ENCODE data around the gene PPP2R2C.

PPP2R2C gene

GRCh38 chr4:6427439-6428090 is 44.8 kb downstream of the PPP2R2C start:
- DNase-seq (ENCODE audit: low read depth), result no peak
- no peak overlapping the region for H3K4me3 ChIP-seq (ENCODE audit: low read depth, low read length)
- in situ Hi-C loops (cut with HindIII; ENCODE audit: low sequenced_read_pairs), result no loop called here
- TF ChIP-seq, protein P1, sequence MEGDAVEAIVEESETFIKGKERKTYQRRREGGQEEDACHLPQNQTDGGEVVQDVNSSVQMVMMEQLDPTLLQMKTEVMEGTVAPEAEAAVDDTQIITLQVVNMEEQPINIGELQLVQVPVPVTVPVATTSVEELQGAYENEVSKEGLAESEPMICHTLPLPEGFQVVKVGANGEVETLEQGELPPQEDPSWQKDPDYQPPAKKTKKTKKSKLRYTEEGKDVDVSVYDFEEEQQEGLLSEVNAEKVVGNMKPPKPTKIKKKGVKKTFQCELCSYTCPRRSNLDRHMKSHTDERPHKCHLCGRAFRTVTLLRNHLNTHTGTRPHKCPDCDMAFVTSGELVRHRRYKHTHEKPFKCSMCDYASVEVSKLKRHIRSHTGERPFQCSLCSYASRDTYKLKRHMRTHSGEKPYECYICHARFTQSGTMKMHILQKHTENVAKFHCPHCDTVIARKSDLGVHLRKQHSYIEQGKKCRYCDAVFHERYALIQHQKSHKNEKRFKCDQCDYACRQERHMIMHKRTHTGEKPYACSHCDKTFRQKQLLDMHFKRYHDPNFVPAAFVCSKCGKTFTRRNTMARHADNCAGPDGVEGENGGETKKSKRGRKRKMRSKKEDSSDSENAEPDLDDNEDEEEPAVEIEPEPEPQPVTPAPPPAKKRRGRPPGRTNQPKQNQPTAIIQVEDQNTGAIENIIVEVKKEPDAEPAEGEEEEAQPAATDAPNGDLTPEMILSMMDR (IDR thresholded peaks at IDR 0.05; ENCODE audit: low read depth, low read length, missing control alignments), result no peak

DNA sequence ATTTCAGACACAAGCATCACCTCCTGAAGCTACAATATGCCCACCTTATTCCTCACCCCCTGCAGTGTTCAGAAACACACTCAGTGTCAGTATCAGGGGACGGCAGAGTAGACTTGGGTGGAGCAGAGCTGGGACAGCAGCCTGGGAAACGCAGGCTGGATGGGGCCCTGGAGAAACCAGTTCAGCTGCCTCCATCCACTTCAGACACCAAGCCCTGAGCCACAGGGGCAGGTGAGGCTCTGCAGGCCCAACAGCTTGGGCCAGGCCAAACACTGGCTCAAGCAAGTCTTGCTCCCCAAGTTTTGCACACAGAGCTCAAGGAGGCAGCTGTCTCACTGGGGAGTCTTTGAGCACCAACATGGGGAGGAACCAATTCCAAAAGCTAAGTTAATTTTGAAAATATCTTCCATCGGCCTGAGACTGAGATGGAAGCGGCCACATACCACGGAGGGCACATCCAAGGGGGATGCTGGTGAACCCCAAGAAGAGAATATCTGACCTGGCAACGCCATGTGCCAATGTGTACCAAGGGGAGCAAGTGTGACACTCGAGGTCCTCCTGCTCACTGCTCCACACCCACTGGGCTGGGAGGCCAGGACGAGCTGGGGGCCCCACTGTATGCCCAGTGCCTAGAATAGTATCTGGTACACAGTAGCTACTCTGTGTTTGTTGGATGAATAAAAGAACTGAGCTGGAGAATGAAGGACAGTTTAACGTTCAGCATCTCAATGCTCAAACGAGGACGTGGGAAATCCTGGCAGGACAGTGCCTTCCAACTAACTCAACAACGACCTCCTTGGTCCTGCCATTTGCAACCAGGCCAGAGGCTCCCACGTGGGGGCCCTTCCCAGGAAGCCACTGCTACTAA is 45.6 kb downstream of the PPP2R2C start:
- no peak for DNase-seq (ENCODE audit: low read depth)
- in situ Hi-C loops (cut with HindIII; ENCODE audit: low sequenced_read_pairs), result no loop called here
- TF ChIP-seq, protein P1 (IDR thresholded peaks at IDR 0.05; ENCODE audit: low read depth, low read length, missing control alignments), result no peak
- no peak overlapping the region for H3K4me3 ChIP-seq (ENCODE audit: low read depth, low read length)

- DNase-seq (ENCODE audit: low read depth), result no peak
- no peak overlapping the region for H3K4me3 ChIP-seq (ENCODE audit: low read depth, low read length)
- in situ Hi-C loops (cut with HindIII; ENCODE audit: low sequenced_read_pairs), result no loop called here
- TF ChIP-seq, protein P1 (IDR thresholded peaks at IDR 0.05; ENCODE audit: low read depth, low read length, missing control alignments), result no peak
These were observed 46.5 kb downstream of the PPP2R2C start for GRCh38 chr4:6425911-6426310.

- TF ChIP-seq, protein P1 (IDR thresholded peaks at IDR 0.05; ENCODE audit: low read depth, low read length, missing control alignments), result no peak
- H3K4me3 ChIP-seq (ENCODE audit: low read depth, low read length), result no peak overlapping the region
- DNase-seq (ENCODE audit: low read depth), result no peak
- in situ Hi-C loops (cut with HindIII; ENCODE audit: low sequenced_read_pairs), result no loop called here
These were observed 47.1 kb downstream of the PPP2R2C start for GRCh38 chr4:6425336-6425735.

DNA sequence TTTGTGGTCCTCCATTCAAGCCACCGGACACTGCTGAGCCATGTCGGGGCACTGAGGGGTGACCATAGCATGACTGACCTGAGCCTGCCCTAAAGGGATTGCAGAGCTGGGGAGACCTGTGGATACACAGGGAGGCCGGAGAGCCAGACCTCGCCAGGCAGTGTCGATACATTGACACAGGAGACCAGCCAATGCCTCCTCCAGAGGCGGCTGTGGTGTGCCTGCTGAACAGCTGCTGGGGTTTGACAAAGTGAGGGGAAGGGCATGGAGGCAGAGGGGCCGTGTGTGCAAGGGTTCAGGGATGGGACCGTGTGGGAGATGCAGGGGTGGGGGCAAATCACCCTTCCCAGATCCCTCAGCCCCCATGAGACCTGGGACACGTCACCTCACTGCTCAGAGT is 48.0 kb downstream of the PPP2R2C start:
- no peak for DNase-seq (ENCODE audit: low read depth)
- in situ Hi-C loops (cut with HindIII; ENCODE audit: low sequenced_read_pairs), result no loop called here
- TF ChIP-seq, protein P1 (IDR thresholded peaks at IDR 0.05; ENCODE audit: low read depth, low read length, missing control alignments), result no peak
- no peak overlapping the region for H3K4me3 ChIP-seq (ENCODE audit: low read depth, low read length)

- no peak overlapping the region for H3K4me3 ChIP-seq (ENCODE audit: low read depth, low read length)
- no peak for DNase-seq (ENCODE audit: low read depth)
- in situ Hi-C loops (cut with HindIII; ENCODE audit: low sequenced_read_pairs), result no loop called here
- TF ChIP-seq, protein P1 (IDR thresholded peaks at IDR 0.05; ENCODE audit: low read depth, low read length, missing control alignments), result no peak
These were observed 48.8 kb downstream of the PPP2R2C start for GRCh38 chr4:6423575-6423974.
